HG03139 (cell line): ENCODE results near the gene NR4A1.

Source experiments
- ATAC-seq: cut with Tn5 transposase; IDR thresholded peaks from one replicate; pipeline ENCODE4 v1.9.1; 2021; ENCODE audit not compliant: unreplicated experiment

The NR4A1 gene

DNA sequence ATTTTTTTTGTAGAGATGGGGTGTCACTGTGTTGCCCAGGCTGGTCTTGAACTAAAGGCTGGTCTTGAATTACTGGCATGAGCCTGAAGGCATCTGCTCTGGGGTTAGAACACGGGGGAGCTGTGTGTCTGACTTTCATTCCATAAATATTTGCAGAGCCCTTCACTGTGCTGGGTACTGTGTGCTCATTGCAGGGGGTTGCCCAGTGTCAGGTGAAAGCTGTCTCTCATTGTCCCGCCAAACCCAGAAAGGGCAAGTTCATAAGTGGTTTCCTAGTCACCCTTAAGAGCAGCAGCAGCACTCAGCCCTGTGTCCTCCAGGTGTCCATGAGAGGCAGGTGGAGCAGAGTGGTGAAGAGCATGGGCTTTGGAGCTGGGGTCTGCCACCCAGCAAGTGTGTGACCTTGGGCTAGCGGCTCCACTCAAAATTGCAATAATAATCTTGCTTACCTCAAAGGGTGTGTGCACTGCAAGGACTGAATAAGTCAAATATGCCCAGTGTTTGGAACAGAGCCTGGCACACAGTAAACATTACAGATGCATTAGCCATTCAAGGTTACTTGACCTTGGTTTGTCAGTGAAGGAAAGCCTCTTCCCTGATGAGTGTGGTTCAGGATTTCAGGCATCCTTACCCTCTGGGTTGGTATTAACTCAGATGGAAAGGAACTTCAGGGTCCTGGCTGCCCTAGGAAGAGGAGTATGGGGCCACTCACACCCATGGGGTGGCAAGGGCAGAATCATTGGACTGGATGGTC is 23.9 kb downstream of the NR4A1 start:
- ATAC-seq = no peak

GRCh38 chr12:52076811-52077210 is 25.6 kb downstream of the NR4A1 start:
- no peak for ATAC-seq

GRCh38 chr12:52078276-52078675 is 27.0 kb downstream of the NR4A1 start:
- no peak for ATAC-seq

DNA sequence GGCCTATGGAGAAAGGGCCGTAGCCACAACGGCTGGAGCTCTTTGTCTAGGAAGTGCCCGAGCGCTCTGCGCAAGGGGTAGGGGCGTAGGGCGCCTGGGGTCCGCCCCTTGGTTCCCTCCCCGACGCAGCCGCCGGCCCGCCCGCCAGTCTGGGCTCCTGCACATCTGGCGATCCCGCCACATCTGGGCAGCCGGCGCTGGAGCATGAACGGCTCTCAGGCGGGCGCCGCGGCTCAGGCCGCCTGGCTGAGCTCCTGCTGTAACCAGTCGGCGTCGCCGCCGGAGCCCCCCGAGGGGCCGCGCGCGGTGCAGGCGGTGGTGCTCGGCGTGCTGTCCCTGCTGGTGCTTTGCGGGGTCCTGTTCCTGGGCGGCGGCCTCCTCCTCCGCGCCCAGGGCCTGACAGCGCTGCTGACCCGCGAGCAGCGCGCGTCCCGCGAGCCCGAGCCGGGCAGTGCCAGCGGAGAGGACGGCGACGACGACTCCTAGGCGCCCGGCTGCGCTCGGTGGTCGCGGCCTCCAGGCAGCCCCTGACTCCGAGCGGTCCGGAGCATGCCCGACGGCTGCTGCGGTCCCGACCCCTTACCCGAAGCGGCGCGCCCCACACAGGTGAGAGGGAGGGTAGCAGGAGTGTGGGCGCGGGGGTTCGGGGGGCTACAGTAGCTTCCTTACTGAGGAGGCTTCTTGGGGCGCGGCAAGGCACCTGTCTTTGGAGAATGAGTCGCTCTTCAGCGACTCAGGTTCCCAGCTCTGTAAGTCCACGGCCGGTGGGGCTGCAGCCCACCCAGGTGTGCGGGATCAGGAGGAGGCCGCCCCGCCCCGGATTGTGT is 28.5 kb downstream of the NR4A1 start, which contains the start of gene SMIM41:
SMIM41 (plus strand) TSS at position 129 of the 827 bp plus-strand sequence; CDS start at position 205, 76 bp downstream.
- no peak for ATAC-seq

DNA sequence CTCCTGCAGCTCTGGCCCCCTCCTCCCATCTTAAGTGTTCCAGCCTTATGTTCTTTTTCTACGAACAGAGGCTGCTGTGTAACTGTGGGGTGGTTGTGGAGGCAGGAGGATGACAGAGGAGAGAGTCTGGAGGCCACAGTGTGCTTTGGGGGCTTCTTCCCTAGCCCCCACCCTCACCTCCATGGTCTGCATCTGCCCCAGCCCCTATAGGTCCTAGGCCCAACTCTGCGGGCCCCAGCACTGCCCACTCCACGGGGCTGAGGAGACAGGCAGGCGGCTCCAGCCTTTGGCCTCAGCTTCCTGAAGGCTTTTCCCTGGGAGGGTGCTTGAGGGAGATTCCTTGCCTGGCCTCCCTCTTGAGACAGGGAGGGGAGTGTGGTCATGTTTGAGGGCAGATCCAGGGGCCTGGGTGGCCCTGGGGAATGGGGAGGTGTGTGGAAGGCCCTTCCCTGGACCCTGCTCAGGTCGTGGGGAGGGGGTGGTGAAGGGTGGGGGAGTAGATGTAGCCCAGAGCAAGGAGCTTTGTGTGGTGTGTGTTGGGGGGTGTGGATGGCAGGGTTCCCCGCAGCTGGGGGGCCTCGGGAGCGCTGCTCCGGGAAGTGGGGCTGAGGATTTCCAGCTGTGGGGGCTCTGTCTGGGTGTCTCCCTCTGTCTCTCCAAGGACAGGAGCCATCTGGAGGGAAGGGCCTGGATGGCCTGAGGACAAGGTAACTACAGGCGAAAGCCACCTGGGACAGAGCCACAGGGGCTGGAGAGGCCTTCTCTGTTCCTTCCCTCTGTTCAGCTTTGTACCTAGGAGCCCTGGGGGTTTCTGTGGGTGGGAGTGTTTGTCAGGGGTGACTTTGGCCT is 29.4 kb downstream of the NR4A1 start:
- ATAC-seq = no peak

GRCh38 chr12:52081263-52081733 is 30.1 kb downstream of the NR4A1 start:
- peak; percentile 65 for ATAC-seq

DNA sequence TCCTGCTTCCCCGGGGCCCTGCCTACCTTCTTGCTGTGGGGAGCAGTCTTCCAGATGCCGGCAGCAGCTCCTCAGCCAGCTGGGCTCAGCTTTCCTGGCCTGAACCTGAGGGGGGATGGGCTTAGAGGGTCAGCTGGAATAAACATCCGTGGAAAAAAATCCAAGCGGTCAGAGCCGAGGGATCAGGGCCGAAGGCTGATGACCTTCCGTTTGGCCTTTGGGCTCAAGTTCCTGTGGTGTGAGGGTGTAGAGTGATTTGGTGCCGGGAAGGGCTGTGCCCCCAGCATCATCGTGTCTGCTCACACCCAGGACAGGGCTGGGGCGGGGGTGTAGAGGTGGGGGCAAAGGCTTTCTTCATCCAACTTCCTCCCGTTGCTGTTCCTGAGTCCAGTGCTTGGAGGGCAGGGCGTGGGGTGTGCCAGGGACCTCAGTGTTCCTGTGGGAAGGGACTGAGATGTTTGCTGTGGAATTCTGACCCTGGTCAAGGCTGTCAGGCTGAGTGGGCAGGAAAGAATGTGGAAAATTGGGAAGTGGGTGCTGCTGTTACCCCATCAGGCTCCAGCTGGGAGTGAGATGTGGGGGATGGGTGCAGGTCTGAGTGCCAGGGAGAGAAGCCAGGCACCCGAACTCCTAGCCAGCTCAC is 30.9 kb downstream of the NR4A1 start:
- no peak for ATAC-seq

GRCh38 chr12:52082669-52082987 is 31.4 kb downstream of the NR4A1 start:
- ATAC-seq = no peak

GRCh38 chr12:52082988-52083637 is 31.9 kb downstream of the NR4A1 start:
- no peak for ATAC-seq

DNA sequence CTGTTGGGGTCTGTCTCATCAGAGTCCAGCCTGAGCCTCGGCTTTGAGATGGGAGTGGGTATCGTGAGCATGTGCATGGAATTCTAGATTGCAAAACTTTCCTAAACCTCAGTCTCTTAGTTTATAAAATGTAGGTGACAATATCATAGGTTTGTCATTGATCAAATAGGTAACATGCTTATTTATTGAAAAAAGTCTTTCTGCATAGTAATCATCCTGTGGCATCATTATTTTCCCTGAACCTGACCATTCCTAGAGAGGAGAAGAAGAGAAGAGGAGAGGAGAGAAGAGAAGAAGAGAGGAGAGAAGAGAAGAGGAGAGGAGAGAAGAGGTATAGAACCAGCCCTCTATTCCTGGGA is 32.4 kb downstream of the NR4A1 start:
- ATAC-seq = no peak

GRCh38 chr12:52084491-52085231 is 33.4 kb downstream of the NR4A1 start:
- ATAC-seq = no peak

GRCh38 chr12:52085682-52086180 is 34.5 kb downstream of the NR4A1 start:
- ATAC-seq = no peak

DNA sequence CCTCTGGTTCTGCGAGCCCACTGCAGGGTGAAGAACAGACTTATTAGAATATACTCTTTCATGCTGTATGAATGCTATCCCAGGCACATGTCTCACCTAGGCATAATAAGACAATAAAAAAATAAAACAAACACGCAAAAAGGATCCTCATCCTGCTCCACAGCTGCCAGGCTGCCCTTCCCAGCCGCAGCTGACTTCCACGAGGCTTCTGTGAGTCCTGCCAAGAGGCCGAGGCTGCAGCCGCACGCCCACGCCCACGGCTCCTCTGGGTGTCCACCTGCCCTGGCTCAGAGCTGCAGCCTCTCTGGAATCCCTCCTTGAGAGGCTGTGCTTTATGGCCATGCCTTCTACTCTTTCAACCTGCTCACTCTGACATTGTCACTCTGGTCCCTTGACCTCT is 35.1 kb downstream of the NR4A1 start:
- ATAC-seq = no peak

DNA sequence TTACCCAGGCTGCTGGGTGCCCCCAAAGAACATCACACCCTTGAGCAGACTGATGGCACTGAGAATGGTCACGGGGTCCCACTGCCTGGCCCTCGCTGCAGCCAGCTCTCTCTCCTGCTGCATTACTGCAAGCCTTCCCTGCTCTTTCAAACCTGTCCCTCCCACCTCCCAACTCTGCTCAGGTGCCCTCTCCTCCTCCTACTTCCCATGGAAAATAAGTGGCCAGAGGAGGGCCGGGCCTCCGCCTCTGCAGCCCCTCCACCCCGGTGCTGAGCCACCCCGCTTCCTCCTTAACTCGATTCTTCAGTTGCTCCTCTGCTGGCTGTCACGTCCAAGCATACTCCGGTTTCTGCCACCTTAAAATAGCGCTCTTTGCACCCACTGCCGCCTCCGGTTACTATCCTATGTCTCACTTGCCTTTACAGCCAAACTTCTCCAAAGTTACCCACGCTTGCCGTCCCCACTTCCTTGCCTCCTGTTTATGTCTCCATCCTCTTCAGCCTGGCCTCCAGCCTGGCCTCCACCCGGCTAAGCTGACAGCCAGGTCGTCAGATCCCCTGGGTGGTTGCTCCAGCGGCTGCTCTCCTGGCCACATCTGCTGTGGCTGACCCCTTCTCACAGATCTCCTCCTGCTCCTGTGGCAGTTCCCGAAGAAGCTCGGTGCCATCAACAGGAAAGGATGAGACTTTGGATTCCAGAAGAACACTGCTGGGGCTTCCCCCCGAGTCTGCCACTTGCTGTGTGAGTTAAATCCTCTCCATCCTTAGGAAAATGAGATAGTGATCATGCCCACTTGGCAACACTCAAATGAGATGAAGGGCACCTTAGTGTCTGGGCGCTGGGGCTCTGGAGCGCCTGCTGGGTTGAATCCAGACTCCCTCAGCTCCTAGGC is 35.9 kb downstream of the NR4A1 start:
- no peak for ATAC-seq

- peak; percentile 53 for ATAC-seq
Observed at GRCh38 chr12:52087961-52088820, 36.9 kb downstream of the NR4A1 start.

- ATAC-seq = no peak
Observed at GRCh38 chr12:52089491-52089890, 38.2 kb downstream of the NR4A1 start.

DNA sequence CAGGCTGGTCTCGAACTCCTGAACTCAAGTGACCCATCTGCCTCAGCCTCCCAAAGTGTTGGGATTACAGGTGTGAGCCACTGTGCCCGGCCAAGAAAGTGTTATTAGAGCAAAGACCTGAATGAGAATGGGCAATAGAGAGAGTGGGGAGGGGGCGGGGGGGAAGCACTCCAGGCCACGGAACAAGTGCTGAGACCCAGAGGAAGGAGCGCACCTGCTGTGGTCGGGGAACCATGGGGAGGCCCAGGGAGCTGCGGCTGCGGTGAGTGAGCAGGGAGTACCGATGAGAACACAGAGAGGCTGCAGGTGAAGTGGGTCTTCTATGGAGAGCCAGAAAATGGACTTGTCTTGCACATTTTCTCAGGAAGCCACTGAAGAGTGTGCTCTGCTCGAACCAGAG is 39.0 kb downstream of the NR4A1 start:
- no peak for ATAC-seq

DNA sequence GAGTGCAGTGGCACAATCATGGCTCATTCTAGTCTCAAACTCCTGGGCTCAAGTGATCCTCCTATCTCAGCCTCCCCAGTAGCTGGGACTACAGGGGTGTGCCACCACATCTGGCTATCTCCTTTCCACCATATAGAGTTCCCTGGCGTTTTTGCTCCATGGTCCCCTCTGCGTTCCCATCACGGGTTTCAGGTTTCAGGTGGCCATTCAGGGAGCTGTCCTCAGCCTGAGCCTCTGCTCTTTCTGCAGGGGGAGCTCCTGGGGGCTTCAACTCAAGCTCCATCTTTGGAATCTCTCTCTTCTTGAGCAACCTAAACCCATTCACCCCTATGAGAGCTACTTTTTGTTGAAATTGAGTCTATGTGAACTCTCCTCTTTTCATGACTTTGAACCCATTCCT is 39.8 kb downstream of the NR4A1 start:
- no peak for ATAC-seq
